ENCODE data around the gene RGS9.

Gene RGS9

DNA sequence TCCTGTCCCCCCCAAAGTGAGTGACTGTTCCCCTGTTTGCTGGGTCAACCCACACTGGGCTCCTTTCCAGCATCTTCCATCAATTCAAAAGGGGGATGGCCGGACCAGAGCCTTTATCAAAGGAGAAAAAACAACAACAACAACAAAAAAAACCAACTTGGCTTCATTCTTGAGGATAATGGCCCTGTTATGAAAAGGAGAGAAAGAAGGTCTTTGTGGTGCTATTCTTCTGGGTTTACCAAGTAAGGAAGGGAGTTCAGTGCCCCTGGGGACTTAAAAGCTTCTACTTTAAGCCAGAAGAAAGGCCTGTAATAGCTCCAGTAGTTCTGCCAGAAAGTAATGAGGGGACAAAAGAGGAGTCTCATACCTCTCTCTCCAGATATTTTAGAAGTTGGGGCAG is 71.5 kb downstream of the RGS9 start:
- no peak overlapping the region for H3K27ac Mint-ChIP-seq

GRCh38 chr17:65218261-65218660 is 81.1 kb downstream of the RGS9 start:
- Mint-ChIP-seq H3K27ac (no peak overlapping the region), H3K36me3 (no peaks in the 10 kb centered on the region), H3K4me1 (no peaks in the 10 kb centered on the region), H3K9me3 (no peaks in the 10 kb centered on the region), H3K27me3 (peaks cover 32 to 46% of the 10 kb centered on the region in 2 donors), H3K4me3 (no peak overlapping the region)
- no peak for DNase-seq
- no peak for ATAC-seq (replicated peaks)

More for the DNA sequence above, 71.5 kb downstream of the RGS9 start:
- Mint-ChIP-seq H3K4me1 (no peaks in the 10 kb centered on the region), H3K27me3 (peaks cover 6 to 10% of the 10 kb centered on the region in 2 donors), H3K4me3 (no peak overlapping the region), H3K36me3 (no peaks in the 10 kb centered on the region), H3K9me3 (no peaks in the 10 kb centered on the region)
- ATAC-seq (replicated peaks) (no peak), DNase-seq (no peak)

DNA sequence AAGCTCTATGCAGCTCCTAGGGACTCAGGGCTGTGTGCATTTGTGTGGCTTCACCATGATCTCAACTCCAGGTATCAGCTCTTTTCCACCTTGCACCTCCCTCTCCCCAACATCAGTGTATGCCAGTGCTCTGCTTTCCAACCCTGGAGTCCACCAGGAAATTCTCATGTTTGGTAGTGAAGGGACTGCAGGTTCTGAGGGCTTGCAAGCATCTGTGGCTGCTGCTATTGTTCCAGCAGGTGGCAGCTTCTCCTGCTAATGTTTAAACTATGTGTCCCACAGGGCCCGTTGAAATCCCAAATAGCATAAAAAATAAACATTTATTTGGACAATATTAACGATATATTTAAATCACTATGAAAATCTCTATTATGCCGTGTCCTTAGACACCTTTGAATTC is 82.0 kb downstream of the RGS9 start:
- H3K4me3 Mint-ChIP-seq, result no peak overlapping the region
- H3K9me3 Mint-ChIP-seq, result no peaks in the 10 kb centered on the region
- DNase-seq (no peak), ATAC-seq (replicated peaks) (no peak)
- H3K36me3 Mint-ChIP-seq, result no peaks in the 10 kb centered on the region
- H3K27me3 Mint-ChIP-seq, result peaks cover 26 to 44% of the 10 kb centered on the region in 2 donors
- H3K4me1 Mint-ChIP-seq, result no peaks in the 10 kb centered on the region
- no peak overlapping the region for H3K27ac Mint-ChIP-seq

DNA sequence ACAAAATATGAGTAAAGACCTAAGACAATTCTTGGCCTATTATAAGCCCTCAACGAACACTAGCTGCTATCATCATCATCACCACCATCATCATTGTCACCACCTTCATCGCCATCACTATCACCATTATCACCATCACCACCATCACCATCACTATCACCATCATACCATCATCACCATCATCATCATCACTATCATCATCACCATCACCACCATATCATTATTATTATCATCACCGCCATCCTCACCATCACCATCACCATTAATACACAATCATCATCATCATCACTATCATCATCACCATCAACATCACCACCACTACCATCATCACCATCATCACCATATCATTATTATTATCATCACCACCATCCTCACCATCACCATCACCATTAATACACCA is 82.5 kb downstream of the RGS9 start:
- H3K9me3 Mint-ChIP-seq, result no peaks in the 10 kb centered on the region
- no peak overlapping the region for H3K27ac Mint-ChIP-seq
- H3K27me3 Mint-ChIP-seq, result peaks cover 23 to 40% of the 10 kb centered on the region in 2 donors
- ATAC-seq (replicated peaks) (no peak), DNase-seq (no peak)
- H3K4me3 Mint-ChIP-seq, result no peak overlapping the region
- no peaks in the 10 kb centered on the region for H3K4me1 Mint-ChIP-seq
- no peaks in the 10 kb centered on the region for H3K36me3 Mint-ChIP-seq

- H3K36me3 Mint-ChIP-seq, result no peaks in the 10 kb centered on the region
- ATAC-seq (replicated peaks), result no peak
- peaks cover 24 to 40% of the 10 kb centered on the region in 2 donors for H3K27me3 Mint-ChIP-seq
- H3K4me1 Mint-ChIP-seq, result no peaks in the 10 kb centered on the region
- no peaks in the 10 kb centered on the region for H3K9me3 Mint-ChIP-seq
- no peak for DNase-seq
- no peak overlapping the region for H3K4me3 Mint-ChIP-seq
- no peak overlapping the region for H3K27ac Mint-ChIP-seq
These were observed 83.6 kb downstream of the RGS9 start for GRCh38 chr17:65220732-65221131.

DNA sequence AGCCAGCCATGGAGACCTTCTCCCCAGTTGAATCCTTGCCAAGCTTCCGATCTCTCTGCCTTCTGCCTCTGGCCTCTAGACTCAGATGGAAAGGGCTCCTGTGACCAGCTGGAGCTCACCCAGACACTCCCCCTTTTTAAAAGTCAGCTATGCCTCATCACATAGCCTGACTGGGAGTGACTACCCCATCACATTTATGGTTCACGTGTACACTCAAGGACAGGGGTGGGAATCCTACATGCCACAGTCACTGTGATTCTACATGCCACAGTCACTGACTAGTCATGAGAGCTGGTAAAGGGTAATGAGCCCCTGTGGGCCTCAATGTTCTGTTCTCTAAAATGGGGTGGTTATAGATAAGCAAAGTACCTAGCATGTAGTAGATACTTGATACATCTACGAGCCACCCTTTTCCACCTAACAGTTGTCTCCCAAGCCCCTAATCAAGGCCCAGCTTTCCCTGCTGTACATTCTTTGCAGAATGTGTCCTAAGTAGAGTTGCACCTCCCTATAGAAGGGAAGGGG is 85.1 kb downstream of the RGS9 start:
- H3K4me3 Mint-ChIP-seq, result no peak overlapping the region
- ATAC-seq (replicated peaks) (no peak), DNase-seq (no peak)
- peaks cover 0 to 2% of the 10 kb centered on the region in 2 donors for H3K36me3 Mint-ChIP-seq
- H3K9me3 Mint-ChIP-seq, result no peaks in the 10 kb centered on the region
- H3K27ac Mint-ChIP-seq, result no peak overlapping the region
- peaks cover 29 to 45% of the 10 kb centered on the region in 2 donors for H3K27me3 Mint-ChIP-seq
- peaks cover 0 to 2% of the 10 kb centered on the region in 2 donors for H3K4me1 Mint-ChIP-seq

GRCh38 chr17:65225061-65225460 is 87.9 kb downstream of the RGS9 start:
- ATAC-seq (replicated peaks), result no peak
- Mint-ChIP-seq H3K4me3 (no peak overlapping the region), H3K9me3 (no peaks in the 10 kb centered on the region), H3K36me3 (peaks cover 0 to 2% of the 10 kb centered on the region in 2 donors), H3K27me3 (peaks cover 35 to 44% of the 10 kb centered on the region in 2 donors), H3K4me1 (peaks cover 23 to 24% of the 10 kb centered on the region in 2 donors), H3K27ac (no peak overlapping the region)
- no peak for DNase-seq

DNA sequence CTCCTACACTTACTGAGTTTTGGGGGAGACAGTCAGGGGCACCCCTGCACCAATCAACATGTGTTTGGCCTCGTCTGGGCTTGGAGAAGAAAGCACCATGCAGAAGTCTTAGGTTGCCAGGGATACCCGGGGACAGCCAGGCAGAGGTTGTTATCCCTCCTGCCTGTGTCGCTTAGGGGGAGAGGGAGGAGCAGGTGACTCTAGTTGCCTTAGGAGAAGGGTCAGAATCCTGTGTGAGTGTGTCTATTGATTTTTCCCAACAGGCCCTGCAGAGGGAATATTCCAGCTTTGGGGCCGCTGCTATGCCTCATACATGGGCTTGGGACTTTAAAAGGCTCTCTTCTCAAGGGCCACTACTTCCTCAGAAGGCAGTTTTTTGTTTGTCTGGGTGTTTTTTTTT is 89.1 kb downstream of the RGS9 start:
- H3K27me3 Mint-ChIP-seq, result peaks cover 38 to 49% of the 10 kb centered on the region in 2 donors
- no peak overlapping the region for H3K27ac Mint-ChIP-seq
- H3K9me3 Mint-ChIP-seq, result no peaks in the 10 kb centered on the region
- DNase-seq (no peak), ATAC-seq (replicated peaks) (no peak)
- H3K36me3 Mint-ChIP-seq, result peaks cover 0 to 2% of the 10 kb centered on the region in 2 donors
- H3K4me1 Mint-ChIP-seq, result peaks cover 24 to 25% of the 10 kb centered on the region in 2 donors
- H3K4me3 Mint-ChIP-seq, result no peak overlapping the region

- peaks cover 24 to 25% of the 10 kb centered on the region in 2 donors for H3K4me1 Mint-ChIP-seq
- no peaks in the 10 kb centered on the region for H3K9me3 Mint-ChIP-seq
- no peak overlapping the region for H3K4me3 Mint-ChIP-seq
- H3K36me3 Mint-ChIP-seq, result peaks cover 0 to 2% of the 10 kb centered on the region in 2 donors
- H3K27ac Mint-ChIP-seq, result no peak overlapping the region
- H3K27me3 Mint-ChIP-seq, result peaks cover 49 to 57% of the 10 kb centered on the region in 2 donors
- ATAC-seq (replicated peaks) (no peak), DNase-seq (no peak)
These were observed 90.5 kb downstream of the RGS9 start for GRCh38 chr17:65227637-65228036.

GRCh38 chr17:65228287-65228686 is 91.1 kb downstream of the RGS9 start:
- peaks cover 24 to 25% of the 10 kb centered on the region in 2 donors for H3K4me1 Mint-ChIP-seq
- H3K27ac Mint-ChIP-seq, result no peak overlapping the region
- H3K4me3 Mint-ChIP-seq, result peak overlapping the region; percentile 30 to 62
- ATAC-seq (replicated peaks) (no peak), DNase-seq (no peak)
- peaks cover 0 to 2% of the 10 kb centered on the region in 2 donors for H3K36me3 Mint-ChIP-seq
- H3K9me3 Mint-ChIP-seq, result no peaks in the 10 kb centered on the region
- H3K27me3 Mint-ChIP-seq, result peaks cover 54 to 62% of the 10 kb centered on the region in 2 donors

- peaks cover 0 to 2% of the 10 kb centered on the region in 2 donors for H3K36me3 Mint-ChIP-seq
- no peak overlapping the region for H3K27ac Mint-ChIP-seq
- peak overlapping the region; percentile 30 to 62 for H3K4me3 Mint-ChIP-seq
- ATAC-seq (replicated peaks) (peak; percentile 86 to 89), DNase-seq (peak; percentile 51)
- no peaks in the 10 kb centered on the region for H3K9me3 Mint-ChIP-seq
- peaks cover 55 to 63% of the 10 kb centered on the region in 2 donors for H3K27me3 Mint-ChIP-seq
- peaks cover 24 to 25% of the 10 kb centered on the region in 2 donors for H3K4me1 Mint-ChIP-seq
These were observed 91.8 kb downstream of the RGS9 start for GRCh38 chr17:65228734-65229620.

DNA sequence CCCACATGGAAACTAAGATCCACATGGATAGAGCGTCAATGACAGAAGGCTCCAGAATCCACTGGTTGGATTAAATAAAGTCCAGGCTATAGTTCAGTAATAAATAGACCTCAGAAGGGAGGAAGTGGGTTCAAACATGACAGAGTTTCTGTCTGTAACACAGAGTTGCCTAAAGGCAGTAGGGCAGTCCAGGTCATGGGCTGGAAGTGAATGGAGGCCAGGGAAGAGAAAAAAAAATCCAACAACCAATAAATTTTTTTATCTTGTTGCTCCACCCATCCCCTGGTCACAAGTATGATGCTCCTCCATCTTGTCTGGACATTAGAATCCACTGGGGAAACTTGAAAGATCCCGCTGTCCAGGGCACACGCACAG is 92.4 kb downstream of the RGS9 start:
- Mint-ChIP-seq H3K4me3 (no peak overlapping the region), H3K27me3 (peaks cover 60 to 68% of the 10 kb centered on the region in 2 donors), H3K9me3 (no peaks in the 10 kb centered on the region), H3K36me3 (peaks cover 0 to 2% of the 10 kb centered on the region in 2 donors), H3K27ac (no peak overlapping the region), H3K4me1 (peaks cover 24 to 25% of the 10 kb centered on the region in 2 donors)
- peak; percentile 47 to 55 for ATAC-seq (replicated peaks)
- no peak for DNase-seq

DNA sequence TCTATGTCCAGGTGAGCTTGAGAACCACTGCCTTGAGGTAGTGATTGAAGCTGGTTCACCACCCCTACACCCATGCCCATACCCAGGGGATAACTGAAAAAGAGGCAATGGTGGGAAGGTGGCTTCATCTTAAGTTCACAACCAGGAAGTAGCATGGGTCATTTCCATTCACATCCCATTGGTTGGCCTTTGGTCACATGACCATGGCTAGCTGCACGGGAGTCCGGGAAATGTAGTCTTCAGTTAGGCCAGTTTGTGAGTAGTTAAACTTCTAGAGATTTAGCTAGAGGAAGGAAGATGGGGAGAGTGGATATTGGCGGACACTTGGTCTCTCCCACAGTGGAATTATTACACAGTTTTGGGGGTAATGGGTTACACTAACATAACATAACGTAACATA is 92.9 kb downstream of the RGS9 start:
- Mint-ChIP-seq H3K9me3 (no peaks in the 10 kb centered on the region), H3K27me3 (peaks cover 59 to 65% of the 10 kb centered on the region in 2 donors), H3K36me3 (peaks cover 0 to 2% of the 10 kb centered on the region in 2 donors), H3K4me3 (no peak overlapping the region), H3K4me1 (peaks cover 24 to 25% of the 10 kb centered on the region in 2 donors), H3K27ac (no peak overlapping the region)
- ATAC-seq (replicated peaks) (no peak), DNase-seq (no peak)

DNA sequence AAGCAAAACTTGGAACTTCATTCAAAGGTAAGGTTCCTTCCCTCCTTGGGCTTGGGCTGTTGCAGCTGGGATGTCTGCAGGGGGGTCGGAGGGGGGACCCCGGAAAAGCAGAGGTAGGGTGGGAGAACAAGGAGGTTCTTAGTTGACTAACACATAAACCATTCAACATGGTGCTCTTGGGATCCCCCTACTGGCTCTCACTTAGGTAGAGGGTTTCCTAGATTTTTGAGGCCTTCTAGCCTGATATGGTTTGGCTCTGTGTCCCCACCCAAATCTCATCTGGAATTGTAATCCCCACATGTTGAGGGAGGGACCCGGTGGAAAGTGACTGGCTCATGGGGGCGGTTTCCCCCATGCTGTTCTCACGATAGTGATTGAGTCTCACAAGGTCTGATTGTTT is 93.9 kb downstream of the RGS9 start:
- Mint-ChIP-seq H3K4me3 (no peak overlapping the region), H3K27ac (no peak overlapping the region), H3K27me3 (peaks cover 48 to 55% of the 10 kb centered on the region in 2 donors), H3K9me3 (peaks cover 0 to 3% of the 10 kb centered on the region in 2 donors), H3K36me3 (peaks cover 0 to 1% of the 10 kb centered on the region in 2 donors), H3K4me1 (peaks cover 24 to 25% of the 10 kb centered on the region in 2 donors)
- ATAC-seq (replicated peaks), result no peak
- DNase-seq, result no peak
